HepG2 (cell line): ENCODE measurements around the gene C9orf50. TPM values are rescaled to one million over a fixed set of nuclear protein-coding genes. Genes with fewer than 3 reads are reported as not detected.

Experiments
- BCLAF1 ChIP-seq: fragments of 450-650 bp; IDR thresholded peaks from 2 replicates; pipeline ENCODE4 v1.6.1; 2017; ENCODE audit warnings: mild to moderate bottlenecking
- HMGA1 ChIP-seq: sonication (generic); formaldehyde crosslinking; conservative IDR thresholded peaks from 2 replicates; pipeline ENCODE4 v1.4.0; 2020; ENCODE audit warnings: missing genetic modification reagents
- KAT8 ChIP-seq: IDR thresholded peaks from 2 replicates; pipeline ENCODE4 v1.6.1; 2016; ENCODE audit warnings: missing genetic modification reagents, missing compliant biosample characterization
- MYC ChIP-seq: sonication (generic); formaldehyde crosslinking; IDR thresholded peaks from 2 replicates; pipeline ENCODE4 v1.9.0; 2021; ENCODE audit warnings: missing genetic modification reagents, borderline replicate concordance
- NCOA2 ChIP-seq: sonication (generic); formaldehyde crosslinking; IDR thresholded peaks from 2 replicates; pipeline ENCODE4 v1.8.0; 2022; ENCODE audit warnings: inconsistent platforms
- RAD21 ChIP-seq: fragments of 450-650 bp; formaldehyde crosslinking; IDR thresholded peaks from 2 replicates; pipeline ENCODE4 v1.5.0; 2020; ENCODE audit warnings: mild to moderate bottlenecking
- RARA ChIP-seq: IDR thresholded peaks from 2 replicates; pipeline ENCODE4 v1.6.1; 2016; ENCODE audit warnings: missing genetic modification reagents, missing compliant biosample characterization
- SALL1 ChIP-seq: sonication (generic); formaldehyde crosslinking; IDR thresholded peaks from 2 replicates; pipeline ENCODE4 v1.8.0; 2022; ENCODE audit warnings: mild to moderate bottlenecking, missing genetic modification reagents
- SNAPC4 ChIP-seq: sonication (generic); formaldehyde crosslinking; IDR thresholded peaks from 2 replicates; pipeline ENCODE4 v1.4.0; 2020; ENCODE audit warnings: mild to moderate bottlenecking, missing genetic modification reagents
- TFDP1 ChIP-seq: IDR thresholded peaks from 2 replicates; pipeline ENCODE4 v1.6.1; 2016; ENCODE audit warnings: missing compliant biosample characterization, missing genetic modification reagents, borderline replicate concordance
- ZBTB20 ChIP-seq: sonication (generic); formaldehyde crosslinking; IDR thresholded peaks from 2 replicates; pipeline ENCODE4 v1.8.1; 2023; ENCODE audit warnings: missing genetic modification reagents, low read depth, mild to moderate bottlenecking, borderline replicate concordance
- ZFP36L2 ChIP-seq: sonication (generic); formaldehyde crosslinking; IDR thresholded peaks from 2 replicates; pipeline ENCODE4 v1.4.0; 2020; ENCODE audit warnings: missing genetic modification reagents
- ZNF251 ChIP-seq: sonication (generic); formaldehyde crosslinking; IDR thresholded peaks from 2 replicates; pipeline ENCODE4 v1.9.0; 2021; ENCODE audit warnings: mild to moderate bottlenecking, missing genetic modification reagents
- ZNF329 ChIP-seq: sonication (generic); formaldehyde crosslinking; IDR thresholded peaks from 2 replicates; pipeline ENCODE4 v1.9.0; 2021; ENCODE audit warnings: low read depth, mild to moderate bottlenecking, missing genetic modification reagents
- ZNF383 ChIP-seq: sonication (generic); formaldehyde crosslinking; IDR thresholded peaks from 2 replicates; pipeline ENCODE4 v1.4.0; 2020; ENCODE audit warnings: missing genetic modification reagents, mild to moderate bottlenecking, borderline replicate concordance
- ZNF503 ChIP-seq: sonication (generic); formaldehyde crosslinking; IDR thresholded peaks from 2 replicates; pipeline ENCODE4 v1.4.0; 2020; ENCODE audit warnings: missing genetic modification reagents
- ZNF550 ChIP-seq: sonication (generic); formaldehyde crosslinking; IDR thresholded peaks from 2 replicates; pipeline ENCODE4 v1.4.0; 2020; ENCODE audit warnings: mild to moderate bottlenecking, missing genetic modification reagents, borderline replicate concordance
- ZNF569 ChIP-seq: sonication (generic); formaldehyde crosslinking; IDR thresholded peaks from 2 replicates; pipeline ENCODE4 v1.5.0; 2020; ENCODE audit warnings: mild to moderate bottlenecking, missing genetic modification reagents, moderate library complexity, borderline replicate concordance
- ZNF589 ChIP-seq: sonication (generic); formaldehyde crosslinking; conservative IDR thresholded peaks from 2 replicates; pipeline ENCODE4 v1.8.0; 2022; ENCODE audit warnings: mild to moderate bottlenecking, moderate library complexity, missing genetic modification reagents
- ZNF674 ChIP-seq: sonication (generic); formaldehyde crosslinking; IDR thresholded peaks from 2 replicates; pipeline ENCODE4 v1.5.0; 2020; ENCODE audit warnings: low read depth, mild to moderate bottlenecking, missing genetic modification reagents
- ZSCAN20 ChIP-seq: sonication (generic); formaldehyde crosslinking; IDR thresholded peaks from 2 replicates; pipeline ENCODE4 v1.4.0; 2020; ENCODE audit warnings: missing genetic modification reagents, mild to moderate bottlenecking, borderline replicate concordance
- polyA plus RNA-seq, 8 experiments: library from polyadenylated mRNA; depleted of rRNA in 3 of 8; stranded (reverse) in 7 of 8; unstranded in 1 of 8; fragments of >200 nt; fragmentation: Illumina TruSeq in 4 of 8; extraction: Trizol in 4 of 8; gene quantifications; 2 replicates each; pipeline versions ENCODE4 v1.2.1 to v1.2.3, GENCODE V29; 2011 to 2016; ENCODE audit warnings: low read depth in 4 of 8, missing spikeins in 1 of 8, mixed read lengths in 1 of 8; ENCODE audit not compliant: insufficient read depth in 1 of 8
- total RNA-seq, 5 experiments: library from RNA; depleted of rRNA; stranded (reverse); fragments of >200 nt; fragmentation: Illumina TruSeq; extraction: Trizol; gene quantifications; 2 replicates each; pipeline ENCODE4 v1.2.3, GENCODE V29; 2016; ENCODE audit warnings: low read depth in 1 of 5

The C9orf50 gene
- total and polyA plus RNA-seq, 2 of the 13 experiments (the other 11 are each of a cell fraction or from before 2014, with no cell fraction given), result not detected

- TF ChIP-seq ZNF503 (CRISPR knock-in tag) (no peak), ZNF674 (CRISPR knock-in tag) (no peak), SNAPC4 (no peak), TFDP1 (CRISPR knock-in tag) (no peak), ZFP36L2 (CRISPR knock-in tag) (no peak), RARA (no peak), HMGA1 (CRISPR knock-in tag) (no peak), SALL1 (CRISPR knock-in tag) (no peak), KAT8 (CRISPR knock-in tag) (no peak), ZNF550 (CRISPR knock-in tag) (no peak), NCOA2 (CRISPR knock-in tag) (no peak), ZSCAN20 (CRISPR knock-in tag) (no peak), ZNF383 (CRISPR knock-in tag) (no peak), ZNF329 (CRISPR knock-in tag) (peak; percentile 88), RAD21 (0 out of 2 replicates have a peak, but pooled peaks have one; percentile 6), ZBTB20 (no peak), ZNF569 (no peak), ZNF251 (CRISPR knock-in tag) (no peak), MYC (CRISPR knock-in tag) (no peak), ZNF589 (CRISPR knock-in tag) (no peak), BCLAF1 (no peak)
Measured at GRCh38 chr9:129611307-129611800, 9.5 kb downstream of the C9orf50 start (continued).
